ENCODE measurements around the gene NT5M. TPM values are rescaled to one million over a fixed set of nuclear protein-coding genes. Genes with fewer than 3 reads are reported as not detected.
"Not testable (repeated sequence)": the region's sequence is repeated elsewhere in the genome, so short reads cannot be mapped to it uniquely, and the experiment has no call there.

The NT5M gene
- total RNA-seq (2014; rRNA removed; shearing (Covaris generic)) = 14.5 and 41.2 TPM in 2 replicates

DNA sequence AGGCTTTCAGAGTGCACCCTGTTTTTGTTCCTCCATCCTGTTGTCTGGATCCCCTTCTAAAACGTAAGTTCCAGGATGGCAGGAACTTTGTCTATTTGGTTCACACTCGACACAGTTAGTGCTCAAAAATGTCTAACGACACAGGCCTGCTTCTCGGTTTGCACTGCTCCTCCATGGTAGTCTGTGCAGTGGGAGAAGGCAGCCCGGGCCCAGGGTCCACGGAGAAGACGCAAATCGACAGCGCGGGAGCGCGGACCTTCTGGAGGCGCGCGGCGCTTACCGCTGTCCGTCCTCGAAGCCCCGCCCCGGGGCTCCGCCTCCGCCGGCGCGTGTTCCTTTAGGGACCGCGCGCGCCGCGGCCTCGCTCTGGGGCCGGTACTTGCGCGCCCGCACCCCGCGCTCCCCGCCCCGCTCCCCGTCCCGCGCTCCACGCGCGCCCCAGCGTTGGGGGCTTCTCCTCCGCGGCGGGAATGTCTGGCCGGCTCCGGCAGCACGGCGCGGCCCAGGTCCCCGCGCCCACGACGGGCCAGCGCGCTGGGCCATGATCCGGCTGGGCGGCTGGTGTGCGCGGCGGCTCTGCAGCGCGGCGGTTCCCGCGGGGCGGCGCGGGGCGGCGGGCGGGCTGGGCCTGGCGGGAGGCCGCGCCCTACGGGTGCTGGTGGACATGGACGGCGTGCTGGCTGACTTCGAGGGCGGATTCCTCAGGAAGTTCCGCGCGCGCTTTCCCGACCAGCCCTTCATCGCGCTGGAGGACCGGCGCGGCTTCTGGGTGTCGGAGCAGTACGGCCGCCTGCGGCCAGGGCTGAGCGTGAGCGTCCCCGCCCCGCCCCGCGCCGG, at the start of gene NT5M:
TSS of gene NT5M (plus strand) at position 364 of the 837 bp plus-strand sequence. CDS start at position 542, 178 bp downstream.
- Histone ChIP-seq H3K4me3 (ENCODE audit: insufficient read depth, low read depth, low read length) (peak within 1 kb of the TSS; percentile 60), H3K36me3 (replicated peaks; ENCODE audit: control insufficient read depth, insufficient read depth, low read length) (no peaks in the 10 kb centered on the region), H3K27me3 (ENCODE audit: control insufficient read depth, insufficient read depth, low read length) (peaks cover 9% of the 10 kb centered on the region)
- DNase-seq = peak; percentile 94

DNA sequence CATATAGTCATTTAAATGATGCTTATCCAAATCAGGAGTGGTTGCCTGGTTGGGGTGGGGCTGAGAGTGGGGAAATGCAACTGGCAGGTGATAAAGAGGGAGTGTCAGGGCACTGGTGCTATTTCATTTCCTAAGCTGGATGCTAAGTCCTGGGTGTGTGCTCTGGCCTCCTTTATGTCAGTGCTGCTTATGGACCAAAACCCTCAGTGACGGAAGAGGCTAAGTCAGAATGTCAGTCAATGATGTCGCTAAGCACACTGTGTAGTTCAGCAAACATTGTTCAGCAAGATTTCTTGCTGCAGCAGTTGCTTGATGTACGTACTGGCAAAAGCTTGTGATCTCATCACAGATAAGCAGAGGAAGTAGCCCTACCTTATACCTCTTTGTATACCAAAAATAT, 49.8 kb upstream of the NT5M start:
- no peak for DNase-seq
- Histone ChIP-seq H3K4me3 (ENCODE audit: insufficient read depth, low read depth, low read length) (no peak overlapping the region), H3K27me3 (ENCODE audit: control insufficient read depth, insufficient read depth, low read length) (no peaks in the 10 kb centered on the region), H3K36me3 (replicated peaks; ENCODE audit: control insufficient read depth, insufficient read depth, low read length) (peaks cover 24% of the 10 kb centered on the region)

DNA sequence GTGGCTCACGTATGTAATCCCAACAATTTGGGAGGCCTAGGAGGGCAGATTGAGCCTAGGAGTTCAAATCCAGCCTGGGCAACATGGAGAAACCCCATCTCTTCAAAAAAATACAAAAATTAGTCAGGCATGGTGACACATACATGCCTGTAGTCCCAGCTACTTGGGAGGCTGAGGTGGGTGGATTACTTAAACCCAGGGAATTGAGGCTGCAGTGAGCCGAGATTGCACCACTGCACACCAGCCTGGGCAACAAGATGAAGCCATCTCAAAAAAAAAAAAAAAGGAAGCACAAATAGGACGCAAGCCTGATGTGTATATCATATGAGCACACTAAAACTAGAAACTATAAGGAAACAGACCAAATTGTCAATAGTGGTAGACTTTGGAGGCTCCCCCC, 49.1 kb upstream of the NT5M start:
- no peak for DNase-seq
- Histone ChIP-seq H3K36me3 (replicated peaks; ENCODE audit: control insufficient read depth, insufficient read depth, low read length) (peaks cover 28% of the 10 kb centered on the region), H3K4me3 (ENCODE audit: insufficient read depth, low read depth, low read length) (no peak overlapping the region), H3K27me3 (ENCODE audit: control insufficient read depth, insufficient read depth, low read length) (no peaks in the 10 kb centered on the region)

DNA sequence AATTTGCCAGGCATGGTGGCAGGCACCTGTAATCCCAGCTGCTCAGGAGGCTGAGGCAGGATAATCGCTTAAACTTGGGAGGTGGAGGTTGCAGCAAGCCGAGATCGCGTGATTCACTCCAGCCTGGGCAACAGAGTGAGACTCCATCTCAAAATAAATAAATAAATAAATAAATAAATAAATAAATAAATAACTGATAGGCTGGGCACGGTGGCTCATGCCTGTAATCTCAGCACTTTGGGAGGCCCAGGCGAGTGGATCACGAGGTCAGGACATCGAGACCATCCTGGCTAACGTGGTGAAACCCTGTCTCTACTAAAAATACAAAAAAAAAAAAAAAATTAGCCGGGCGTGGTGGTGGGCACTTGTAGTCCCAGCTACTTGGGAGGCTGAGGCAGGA, 47.5 kb upstream of the NT5M start:
- H3K27me3 ChIP-seq (ENCODE audit: control insufficient read depth, insufficient read depth, low read length); DNase-seq: not testable (repeated sequence)
- peaks cover 40% of the 10 kb centered on the region for H3K36me3 ChIP-seq (replicated peaks; ENCODE audit: control insufficient read depth, insufficient read depth, low read length)

DNA sequence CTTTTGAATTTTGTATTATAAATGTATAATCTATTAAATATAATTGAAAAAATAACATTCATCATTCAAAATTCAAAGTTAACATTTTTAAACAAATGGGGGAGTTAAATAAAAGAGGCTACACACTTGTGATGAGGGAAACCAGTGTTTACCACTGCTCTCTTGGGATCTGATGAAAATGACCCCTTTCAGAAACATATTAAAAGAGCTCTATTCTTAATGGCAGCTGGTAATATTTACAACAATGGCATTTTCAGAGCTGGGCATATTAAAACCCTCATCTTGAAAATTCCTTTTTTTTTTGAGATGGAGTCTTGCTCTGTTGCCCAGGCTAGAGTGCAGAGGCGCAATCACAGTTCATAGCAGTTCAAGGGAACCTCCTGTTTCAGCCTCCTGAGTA, 46.9 kb upstream of the NT5M start:
- H3K27me3 ChIP-seq (ENCODE audit: control insufficient read depth, insufficient read depth, low read length) = no peaks in the 10 kb centered on the region
- H3K4me3 ChIP-seq (ENCODE audit: insufficient read depth, low read depth, low read length) = no peak overlapping the region
- H3K36me3 ChIP-seq (replicated peaks; ENCODE audit: control insufficient read depth, insufficient read depth, low read length) = peaks cover 40% of the 10 kb centered on the region
- no peak for DNase-seq

More for the DNA sequence above, 47.5 kb upstream of the NT5M start:
- H3K4me3 ChIP-seq (ENCODE audit: insufficient read depth, low read depth, low read length) = not testable (repeated sequence)

DNA sequence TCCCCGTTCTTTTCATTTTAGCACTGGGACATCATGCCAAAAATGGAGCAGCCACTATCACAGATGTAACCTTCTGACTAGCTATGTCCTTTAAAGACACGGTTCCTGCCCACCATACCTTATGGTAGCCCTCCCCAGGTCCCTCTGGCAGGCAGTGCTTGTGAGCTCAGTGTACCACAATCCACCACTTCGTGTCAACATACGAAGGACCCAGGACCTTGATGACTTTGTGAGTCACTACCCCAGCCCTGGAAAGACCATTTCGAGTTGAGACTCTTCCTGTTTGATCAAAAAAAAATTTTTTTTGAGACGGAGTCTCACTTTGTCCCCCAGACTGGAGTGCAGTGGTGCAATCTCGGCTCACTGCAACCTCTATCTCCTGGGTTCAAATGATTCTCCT, 45.2 kb upstream of the NT5M start:
- DNase-seq = no peak

DNA sequence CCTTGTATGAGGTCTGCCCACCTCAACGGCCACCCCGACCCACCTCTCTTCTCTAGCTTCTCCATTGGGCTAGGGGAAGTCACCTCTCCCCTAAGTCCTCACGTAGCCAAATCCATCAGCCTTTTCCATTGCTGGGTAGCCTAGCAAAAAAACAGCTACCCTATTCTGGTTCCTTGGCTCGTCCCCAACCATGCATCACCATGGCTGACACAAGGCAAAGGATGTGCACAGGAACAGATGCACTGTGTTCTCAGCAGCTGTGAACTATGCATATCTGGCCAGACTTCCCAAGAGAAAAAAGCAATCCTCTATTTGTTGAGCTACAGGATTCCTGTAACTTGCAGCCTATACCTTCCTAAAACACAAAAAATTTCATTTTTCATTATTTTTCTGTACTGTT, 44.2 kb upstream of the NT5M start:
- H3K4me3 ChIP-seq (ENCODE audit: insufficient read depth, low read depth, low read length) = no peak overlapping the region
- DNase-seq = no peak
- H3K27me3 ChIP-seq (ENCODE audit: control insufficient read depth, insufficient read depth, low read length) = no peaks in the 10 kb centered on the region
- H3K36me3 ChIP-seq (replicated peaks; ENCODE audit: control insufficient read depth, insufficient read depth, low read length) = peaks cover 32% of the 10 kb centered on the region

More for the DNA sequence above, 45.2 kb upstream of the NT5M start:
- H3K36me3 ChIP-seq (replicated peaks; ENCODE audit: control insufficient read depth, insufficient read depth, low read length) = peaks cover 35% of the 10 kb centered on the region
- no peak overlapping the region for H3K4me3 ChIP-seq (ENCODE audit: insufficient read depth, low read depth, low read length)
- no peaks in the 10 kb centered on the region for H3K27me3 ChIP-seq (ENCODE audit: control insufficient read depth, insufficient read depth, low read length)

DNA sequence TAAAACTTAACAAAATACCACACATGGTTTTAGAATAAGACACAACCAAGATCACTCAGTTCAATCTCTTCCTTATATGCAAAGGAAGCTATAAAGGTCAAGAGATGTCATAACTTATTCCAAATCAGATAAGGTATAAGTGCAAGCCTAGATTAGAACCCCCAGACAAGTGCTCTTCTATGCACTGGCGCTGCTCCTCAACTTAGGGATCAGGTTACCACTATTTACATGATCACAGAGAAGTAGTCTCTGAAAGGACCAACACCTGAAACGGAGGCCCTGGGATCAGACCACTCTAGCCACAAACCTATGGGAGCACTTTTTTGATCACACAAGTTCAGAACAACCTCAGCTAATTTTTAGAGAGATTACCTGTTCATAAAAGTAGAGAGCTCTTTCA, 38.7 kb upstream of the NT5M start:
- DNase-seq = peak; percentile 24
- no peaks in the 10 kb centered on the region for H3K27me3 ChIP-seq (ENCODE audit: control insufficient read depth, insufficient read depth, low read length)
- no peak overlapping the region for H3K4me3 ChIP-seq (ENCODE audit: insufficient read depth, low read depth, low read length)
- peaks cover 21% of the 10 kb centered on the region for H3K36me3 ChIP-seq (replicated peaks; ENCODE audit: control insufficient read depth, insufficient read depth, low read length)

DNA sequence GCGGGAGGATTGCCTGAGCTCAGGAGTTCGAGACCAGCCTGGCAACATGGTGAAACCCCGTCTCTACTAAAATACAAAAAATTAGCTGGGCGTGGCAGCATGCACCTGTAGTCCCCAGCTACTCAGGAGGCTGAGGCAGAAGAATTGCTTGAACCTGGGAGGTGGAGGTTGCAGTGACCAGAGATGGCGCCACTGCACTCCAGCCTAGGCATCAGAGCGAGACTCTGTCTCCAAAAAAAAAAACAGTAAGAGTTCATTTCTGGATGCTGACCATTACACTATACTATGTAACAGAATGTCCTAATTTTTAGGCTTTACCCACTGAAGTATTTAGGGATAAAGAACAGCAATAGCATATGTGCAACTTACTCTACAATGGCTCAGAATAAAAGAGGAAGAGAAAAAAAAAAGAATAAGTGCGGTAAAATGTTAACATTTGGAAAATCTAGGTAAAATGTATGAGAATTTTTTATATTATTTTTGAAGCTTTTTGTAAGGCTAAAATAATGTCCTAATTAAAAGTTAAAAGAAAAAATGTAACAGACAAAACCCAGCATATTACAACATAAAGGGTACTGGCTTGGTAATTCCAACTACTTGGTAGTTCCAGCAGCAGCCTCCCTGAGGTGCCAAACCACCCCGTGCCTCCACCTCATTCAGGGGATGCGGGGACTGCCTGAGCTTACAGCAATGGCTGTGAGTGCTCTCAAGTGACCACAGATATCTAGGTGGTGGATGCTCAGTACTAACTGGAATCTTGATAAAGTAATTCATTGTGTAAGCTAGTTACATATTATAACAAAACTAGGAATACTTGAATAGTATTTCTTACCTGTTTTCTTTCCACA, 33.0 kb upstream of the NT5M start:
- peaks cover 10% of the 10 kb centered on the region for H3K36me3 ChIP-seq (replicated peaks; ENCODE audit: control insufficient read depth, insufficient read depth, low read length)
- H3K27me3 ChIP-seq (ENCODE audit: control insufficient read depth, insufficient read depth, low read length) = no peaks in the 10 kb centered on the region
- no peak overlapping the region for H3K4me3 ChIP-seq (ENCODE audit: insufficient read depth, low read depth, low read length)
- DNase-seq = peak; percentile 24

DNA sequence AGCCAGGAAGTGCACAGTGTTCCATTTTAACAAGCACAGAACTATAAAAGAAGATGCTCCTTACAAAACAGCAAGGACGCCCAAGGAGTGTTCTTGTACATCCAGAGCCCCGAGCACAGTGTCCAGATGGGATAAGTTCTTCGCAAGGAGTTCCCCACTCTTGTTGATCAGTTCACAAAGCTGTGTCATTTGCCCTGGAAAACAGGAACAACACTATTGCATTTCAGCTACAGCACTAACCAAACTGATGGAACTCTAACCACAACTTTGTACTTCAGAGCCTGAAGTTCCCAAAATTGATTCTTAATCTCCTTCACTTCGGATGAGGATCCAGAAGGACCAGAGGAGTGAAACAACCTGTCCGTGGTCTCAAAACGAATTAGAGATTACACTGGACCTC, 27.2 kb upstream of the NT5M start:
- Histone ChIP-seq H3K36me3 (replicated peaks; ENCODE audit: control insufficient read depth, insufficient read depth, low read length) (peaks cover 5% of the 10 kb centered on the region), H3K27me3 (ENCODE audit: control insufficient read depth, insufficient read depth, low read length) (no peaks in the 10 kb centered on the region), H3K4me3 (ENCODE audit: insufficient read depth, low read depth, low read length) (no peak overlapping the region)
- no peak for DNase-seq

DNA sequence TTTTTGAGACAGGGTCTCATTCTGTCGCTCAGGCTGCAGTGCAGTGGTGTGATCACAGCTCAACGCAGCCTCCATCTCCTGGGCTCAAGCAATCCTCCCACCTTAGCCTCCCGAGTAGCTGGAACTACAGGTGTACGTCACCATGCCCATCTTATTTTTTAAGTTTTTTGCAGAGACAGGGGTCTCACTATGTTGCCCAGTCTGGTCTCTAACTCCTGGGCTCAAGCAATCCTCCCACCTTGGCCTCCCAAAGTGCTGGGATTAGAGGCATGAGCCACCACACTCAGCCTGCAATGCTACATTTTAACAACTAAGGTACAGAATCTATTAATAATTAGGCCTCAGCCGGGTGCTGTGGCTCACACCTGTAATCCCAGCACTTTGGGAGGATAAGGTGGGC, 25.7 kb upstream of the NT5M start:
- H3K4me3 ChIP-seq (ENCODE audit: insufficient read depth, low read depth, low read length); DNase-seq; H3K36me3 ChIP-seq (replicated peaks; ENCODE audit: control insufficient read depth, insufficient read depth, low read length); H3K27me3 ChIP-seq (ENCODE audit: control insufficient read depth, insufficient read depth, low read length): not testable (repeated sequence)

DNA sequence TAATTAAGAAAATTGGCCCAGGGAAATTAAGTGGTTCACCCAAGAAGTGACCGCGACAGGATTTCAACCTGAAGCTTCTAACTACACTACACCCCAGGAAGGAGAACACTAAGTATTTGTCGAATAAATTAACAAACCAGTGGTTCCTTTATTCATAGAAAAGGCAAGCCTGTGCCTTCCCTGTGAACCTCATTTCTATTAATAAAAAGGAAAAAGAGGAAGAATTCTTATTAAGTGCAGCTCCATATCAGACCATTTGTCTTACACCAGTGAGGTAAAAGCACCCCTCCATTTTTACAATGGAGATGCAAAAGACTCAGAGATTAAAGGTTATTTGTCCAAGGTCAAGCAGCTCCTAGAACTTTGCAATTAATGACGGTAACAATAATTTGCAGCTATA, 23.9 kb upstream of the NT5M start:
- no peak overlapping the region for H3K4me3 ChIP-seq (ENCODE audit: insufficient read depth, low read depth, low read length)
- no peaks in the 10 kb centered on the region for H3K27me3 ChIP-seq (ENCODE audit: control insufficient read depth, insufficient read depth, low read length)
- DNase-seq = no peak
- no peaks in the 10 kb centered on the region; the same call in 1 of the 2 replicates for H3K36me3 ChIP-seq (replicated peaks; ENCODE audit: control insufficient read depth, insufficient read depth, low read length)

DNA sequence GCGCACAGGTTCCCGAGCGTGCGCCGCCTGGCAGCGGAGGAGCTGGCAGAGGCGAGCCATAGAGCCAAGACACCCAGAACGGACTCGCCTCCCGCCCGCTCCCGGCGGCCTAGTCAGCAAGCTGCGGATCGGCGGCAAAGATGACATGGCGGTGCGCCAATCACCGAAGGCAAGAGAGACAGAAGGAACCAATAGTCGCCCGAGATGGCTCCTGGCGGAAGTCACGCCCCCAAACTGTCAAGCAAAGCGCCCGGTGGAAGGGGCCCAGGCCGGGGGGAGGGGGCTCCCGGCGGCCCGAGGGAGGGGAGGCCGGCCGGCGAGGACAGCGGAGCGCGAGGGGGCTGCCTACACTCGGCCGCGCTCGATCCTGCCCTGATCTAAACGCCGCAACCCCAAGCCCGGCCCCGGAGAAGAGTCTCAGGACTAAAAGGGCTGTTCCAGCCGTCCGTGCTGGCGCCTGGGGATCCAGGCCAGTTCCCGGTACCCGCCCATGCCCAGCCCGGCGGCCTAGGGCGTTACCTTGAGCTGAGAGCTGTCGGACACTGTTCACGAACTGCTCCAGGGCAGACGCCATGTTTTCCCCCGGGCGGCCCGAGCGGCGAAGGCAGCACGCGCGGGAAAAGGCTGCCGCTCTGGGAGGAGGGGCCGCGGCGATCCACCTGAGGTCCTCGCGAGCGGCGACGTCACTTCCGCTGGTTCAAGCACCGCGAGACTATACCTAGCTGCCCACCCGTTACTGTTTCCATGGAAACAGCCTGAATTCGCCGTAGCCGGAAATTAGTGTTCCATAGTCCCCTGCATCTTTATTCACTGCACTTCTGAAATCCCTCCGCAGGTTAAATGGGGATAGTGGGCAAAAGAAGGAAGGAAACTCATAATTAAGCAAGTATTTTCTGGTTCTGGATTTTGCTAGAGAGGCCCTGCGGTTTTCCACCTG, 22.3 kb upstream of the NT5M start, which contains the start of gene COPS3:
TSS of gene COPS3 (minus strand) at position 634 of the 937 bp plus-strand sequence. CDS start at position 574, 60 bp downstream.
- no peaks in the 10 kb centered on the region for H3K36me3 ChIP-seq (replicated peaks; ENCODE audit: control insufficient read depth, insufficient read depth, low read length)
- DNase-seq = peak; percentile 98
- H3K27me3 ChIP-seq (ENCODE audit: control insufficient read depth, insufficient read depth, low read length) = no peaks in the 10 kb centered on the region
- H3K4me3 ChIP-seq (ENCODE audit: insufficient read depth, low read depth, low read length) = peak within 1 kb of the TSS; percentile 99

DNA sequence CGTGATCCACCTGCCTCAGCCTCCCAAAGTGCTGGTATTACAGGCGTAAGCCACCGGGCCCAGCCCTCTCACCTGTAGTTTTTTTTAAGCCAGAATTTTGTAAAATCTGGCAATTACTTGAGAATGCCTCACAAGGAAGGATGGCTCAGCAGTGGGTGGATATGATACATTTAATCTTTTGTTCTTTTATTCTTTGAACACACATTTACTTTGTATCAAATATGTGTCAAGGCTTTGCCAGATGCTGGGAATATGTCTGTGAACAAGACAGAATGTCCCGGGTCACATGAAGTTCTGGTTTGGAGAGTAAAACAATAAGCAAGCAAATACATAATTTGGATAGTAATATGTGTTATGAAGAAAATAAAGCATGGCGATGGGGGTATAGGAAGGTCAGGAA, 17.2 kb upstream of the NT5M start:
- Histone ChIP-seq H3K36me3 (replicated peaks; ENCODE audit: control insufficient read depth, insufficient read depth, low read length) (no peaks in the 10 kb centered on the region), H3K27me3 (ENCODE audit: control insufficient read depth, insufficient read depth, low read length) (no peaks in the 10 kb centered on the region), H3K4me3 (ENCODE audit: insufficient read depth, low read depth, low read length) (no peak overlapping the region)
- no peak for DNase-seq

All from H7 (cell line).